HCT116 (cell line): ENCODE measurements around the gene KPNA1. TPM values are rescaled to one million over a fixed set of nuclear protein-coding genes. Genes with fewer than 3 reads are reported as not detected.

ENCODE experiments used
- ATAC-seq: fragments of 200-7000 bp; cut with Tn5 transposase; 2 replicates; pipeline ENCODE4 v1.9.1; 2020; ENCODE audit warnings: mild to moderate bottlenecking, moderate library complexity
- BruUV-seq: library from RNA; stranded (reverse); fragments of 400-500 nt; replicated peaks from 2 replicates; lab custom pipeline; 2021; lab: Mats Ljungman, UMichigan
- CTCF ChIA-PET: fragments of 300-600 bp; sonication (Branson Sonifier 250); formaldehyde crosslinking; loops from one replicate; lab custom pipeline; 2021; ENCODE audit warnings: antibody characterized with exemption; lab: Charles Lee
- POLR2A ChIA-PET: fragments of 300-600, 350-600 bp; sonication (Branson Sonifier 250); formaldehyde crosslinking; loops from one replicate; lab custom pipeline; 2021; ENCODE audit warnings: antibody characterized with exemption; lab: Charles Lee
- RAD21 ChIA-PET, 2 experiments: fragments of 300-600 bp; sonication (Branson Sonifier 250); formaldehyde crosslinking; loops; one replicate each; lab custom pipeline; 2023; ENCODE audit warnings: low total read pairs in 2 of 2; ENCODE audit not compliant: uncharacterized antibody in 2 of 2, unreplicated experiment in 2 of 2, low non-redundant PET in 1 of 2; lab: Charles Lee
- DNase-seq: peaks from one replicate; pipeline ENCODE4 v3.0.0-alpha.2; 2010; ENCODE audit warnings: low read depth, low spot score
- H2AFZ ChIP-seq: fragments of 200-600 bp; shearing (Covaris generic), sonication (generic); 2 replicates; pipeline ENCODE4 v1.6.1; 2017; ENCODE audit warnings: low read depth, mixed run types, mixed read lengths, antibody characterized with exemption, low read length; ENCODE audit not compliant: poor library complexity, severe bottlenecking
- H3K27ac ChIP-seq: 2 replicates; pipeline ENCODE4 v1.5.1; 2012; ENCODE audit warnings: low read depth, low read length
- H3K27me3 ChIP-seq: fragments of 200-600 bp; sonication (generic); 2 replicates; pipeline ENCODE4 v1.6.1; 2016; ENCODE audit warnings: mixed run types, low read length, mixed read lengths; ENCODE audit not compliant: insufficient read depth
- H3K36me3 ChIP-seq, 2 experiments: fragments of 200-500 bp in 1 of 2; fragments of 200-600 bp in 1 of 2; sonication (Bioruptor generic) in 1 of 2; sonication (generic) in 1 of 2; 2 replicates each; pipeline versions ENCODE4 v1.5.1 to v1.6.1; 2014 to 2016; ENCODE audit warnings: low read length in 2 of 2, inconsistent platforms in 1 of 2, mixed read lengths in 1 of 2, mixed run types in 1 of 2; ENCODE audit not compliant: insufficient read depth in 2 of 2, control insufficient read depth in 1 of 2
- H3K4me1 ChIP-seq, 2 experiments: fragments of 200-600 bp in 1 of 2; sonication (generic) in 1 of 2; 2 replicates each; pipeline versions ENCODE4 v1.5.1 to v1.6.1; 2012 to 2017; ENCODE audit warnings: low read length in 2 of 2, inconsistent platforms in 1 of 2, mild to moderate bottlenecking in 1 of 2, mixed read lengths in 1 of 2, mixed run types in 1 of 2, moderate library complexity in 1 of 2; ENCODE audit not compliant: insufficient read depth in 2 of 2, control insufficient read depth in 1 of 2
- H3K4me2 ChIP-seq: fragments of 200-600 bp; sonication (generic); 2 replicates; pipeline ENCODE4 v1.6.1; 2017; ENCODE audit warnings: mixed run types, low read length, mixed read lengths
- H3K4me3 ChIP-seq, 2 experiments: fragments of 200-600 bp in 1 of 2; sonication (generic) in 1 of 2; replicated peaks in 1 of 2; 2 replicates each; pipeline ENCODE4 v1.5.1; 2011 to 2016; ENCODE audit warnings: low read length in 2 of 2, control low read depth in 1 of 2, low read depth in 1 of 2, mild to moderate bottlenecking in 1 of 2, mixed read lengths in 1 of 2, mixed run types in 1 of 2
- H3K79me2 ChIP-seq: fragments of 200-600 bp; sonication (generic); 2 replicates; pipeline ENCODE4 v1.6.1; 2017; ENCODE audit warnings: mild to moderate bottlenecking, mixed run types, low read length, moderate library complexity, mixed read lengths; ENCODE audit not compliant: insufficient read depth
- H3K9ac ChIP-seq: fragments of 200-600 bp; sonication (generic); 2 replicates; pipeline ENCODE4 v1.6.1; 2016; ENCODE audit warnings: low read length, mixed read lengths
- H3K9me2 ChIP-seq: fragments of 200-600 bp; sonication (generic), shearing (Covaris generic); 2 replicates; pipeline ENCODE4 v1.6.1; 2017; ENCODE audit warnings: mixed run types, mild to moderate bottlenecking, moderate library complexity; ENCODE audit not compliant: insufficient read depth
- H3K9me3 ChIP-seq, 2 experiments: fragments of 200-500 bp in 1 of 2; fragments of 200-600 bp in 1 of 2; sonication (Bioruptor generic) in 1 of 2; sonication (generic) in 1 of 2; 2 replicates each; pipeline ENCODE4 v1.6.1; 2014 to 2017; ENCODE audit warnings: low read length in 2 of 2, mixed read lengths in 2 of 2, inconsistent platforms in 1 of 2, low read depth in 1 of 2, mild to moderate bottlenecking in 1 of 2, mixed run types in 1 of 2, moderate library complexity in 1 of 2; ENCODE audit not compliant: control insufficient read depth in 1 of 2, insufficient read depth in 1 of 2
- H4K20me1 ChIP-seq: fragments of 200-600 bp; sonication (generic), shearing (Covaris generic); 2 replicates; pipeline ENCODE4 v1.6.1; 2017; ENCODE audit warnings: mixed run types, mild to moderate bottlenecking, moderate library complexity; ENCODE audit not compliant: insufficient read depth
- EGR1 ChIP-seq: IDR thresholded peaks from 2 replicates; pipeline ENCODE4 v1.6.1; 2012; ENCODE audit warnings: low read depth
- EZH2phosphoT487 ChIP-seq: fragments of 200-600 bp; IDR thresholded peaks from 2 replicates; pipeline ENCODE4 v1.6.1; 2018; ENCODE audit warnings: antibody characterized with exemption, borderline replicate concordance
- FOSL1 ChIP-seq: IDR thresholded peaks from 2 replicates; pipeline ENCODE4 v1.6.1; 2012; ENCODE audit warnings: low read depth
- POLR2A ChIP-seq: IDR thresholded peaks from 2 replicates; pipeline ENCODE4 v1.7.0; 2011; ENCODE audit warnings: borderline replicate concordance; ENCODE audit not compliant: insufficient read depth, insufficient read length; ENCODE audit errors: extremely low read depth
- POLR2AphosphoS5 ChIP-seq: IDR thresholded peaks from 2 replicates; pipeline ENCODE4 v1.6.1; 2011; ENCODE audit warnings: mild to moderate bottlenecking, low read depth, low read length, moderate library complexity
- RAD21 ChIP-seq: IDR thresholded peaks from 2 replicates; pipeline ENCODE4 v1.6.1; 2012; ENCODE audit warnings: low read depth, mild to moderate bottlenecking
- SIN3A ChIP-seq: IDR thresholded peaks from 2 replicates; pipeline ENCODE4 v1.6.1; 2012; ENCODE audit warnings: low read depth
- SP1 ChIP-seq: IDR thresholded peaks from 2 replicates; pipeline ENCODE4 v1.6.1; 2012; ENCODE audit warnings: low read depth
- TCF7L2 ChIP-seq: IDR thresholded peaks from 2 replicates; pipeline ENCODE4 v1.7.0; 2011; ENCODE audit warnings: borderline replicate concordance, inconsistent platforms; ENCODE audit not compliant: insufficient read depth, insufficient read length; ENCODE audit errors: extremely low read depth
- ZFX ChIP-seq: fragments of 450-650 bp; IDR thresholded peaks from 2 replicates; pipeline ENCODE4 v1.6.1; 2017
- ZNF274 ChIP-seq: fragments of 200-500 bp; sonication (Bioruptor generic); IDR thresholded peaks from 2 replicates; pipeline ENCODE4 v1.6.1; 2014; ENCODE audit warnings: mild to moderate bottlenecking, low read depth, low read length, inconsistent platforms
- intact Hi-C: fragments of 100-400 bp; cut with micrococcal nuclease; formaldehyde crosslinking; loops from 2 replicates; pipeline ENCODE4 v1.10.0; 2022
- total RNA-seq: library from RNA; stranded (reverse); gene quantifications from one replicate; pipeline ENCODE4 v1.2.1, GENCODE V29; 2021; ENCODE audit not compliant: unreplicated experiment
- TF ChIP-seq, protein P1 (sequence below): IDR thresholded peaks from 2 replicates; pipeline ENCODE4 v1.6.1; 2012; ENCODE audit warnings: low read depth

KPNA1 gene
- total RNA-seq, 1 experiment from 2014 or later: 73.4 TPM

DNA sequence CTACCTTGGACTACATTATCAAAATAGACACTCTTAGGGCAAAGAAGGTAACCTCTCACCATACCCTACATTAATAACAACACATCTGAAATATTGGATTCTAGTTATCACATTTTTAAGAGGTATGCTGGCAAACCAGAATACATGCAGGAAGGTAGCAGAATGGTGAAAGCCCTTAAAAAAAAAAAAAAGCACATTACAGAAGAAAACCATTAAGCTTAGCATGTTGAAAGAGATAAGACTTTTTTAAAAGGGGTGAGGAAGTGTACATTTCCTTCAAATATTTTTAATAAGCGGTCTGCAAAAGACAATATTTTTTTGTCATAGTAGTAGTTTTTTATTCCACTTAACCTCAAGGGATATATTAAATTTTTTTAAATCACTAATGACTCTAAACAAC is 52.3 kb downstream of the KPNA1 start (continued):
- TF ChIP-seq SIN3A: no peak

DNA sequence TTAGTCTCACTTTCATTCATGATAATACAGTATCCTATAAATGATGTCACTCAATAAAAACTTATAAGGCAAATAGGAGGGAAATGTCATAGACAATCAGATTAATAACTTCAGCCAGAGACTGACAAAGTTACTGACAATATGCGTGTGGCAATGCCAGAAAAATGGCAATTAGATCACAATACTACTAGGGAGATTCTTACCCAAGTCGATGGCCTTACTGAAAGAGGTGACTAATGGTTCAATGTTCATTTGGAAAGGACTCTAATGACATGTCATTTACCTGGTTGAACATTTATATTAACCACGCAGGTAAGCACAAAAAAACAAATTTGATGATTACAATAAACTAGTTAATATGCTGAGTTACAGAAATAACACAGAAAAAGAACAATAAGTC is 52.9 kb downstream of the KPNA1 start:
- DNase-seq (no peak), ATAC-seq (no peak)
- Histone ChIP-seq H3K4me2 (no peak overlapping the region), H3K9me2 (no peaks in the 10 kb centered on the region), H3K9me3 (no peaks in the 10 kb centered on the region), H3K27ac (no peak overlapping the region), H3K4me1 (no peaks in the 10 kb centered on the region), H3K4me3 (no peak overlapping the region), H3K9ac (no peak overlapping the region), H3K36me3 (peaks cover 9 to 22% of the 10 kb centered on the region in 2 experiments), H4K20me1 (no peaks in the 10 kb centered on the region; the same call in 1 of the 2 replicates), H3K27me3 (no peaks in the 10 kb centered on the region), H2AFZ (no peak overlapping the region), H3K79me2 (peaks cover 14% of the 10 kb centered on the region; the same call in 1 of the 2 replicates)
- POLR2A ChIA-PET: no interaction called here
- intact Hi-C loops: no loop called here
- BruUV-seq: no TSS peak
- CTCF ChIA-PET: no interaction called here
- RAD21 ChIA-PET: no interaction called here
- no peak for TF ChIP-seq RAD21
- no peak for TF ChIP-seq POLR2A
- no peak for TF ChIP-seq ZNF274
- TF ChIP-seq EZH2phosphoT487: no peak
- no peak for TF ChIP-seq SP1
- TF ChIP-seq EGR1: no peak
- TF ChIP-seq SIN3A: no peak
- no peak for TF ChIP-seq TCF7L2
- TF ChIP-seq ZFX: no peak
- TF ChIP-seq FOSL1: no peak
- TF ChIP-seq, protein P1, sequence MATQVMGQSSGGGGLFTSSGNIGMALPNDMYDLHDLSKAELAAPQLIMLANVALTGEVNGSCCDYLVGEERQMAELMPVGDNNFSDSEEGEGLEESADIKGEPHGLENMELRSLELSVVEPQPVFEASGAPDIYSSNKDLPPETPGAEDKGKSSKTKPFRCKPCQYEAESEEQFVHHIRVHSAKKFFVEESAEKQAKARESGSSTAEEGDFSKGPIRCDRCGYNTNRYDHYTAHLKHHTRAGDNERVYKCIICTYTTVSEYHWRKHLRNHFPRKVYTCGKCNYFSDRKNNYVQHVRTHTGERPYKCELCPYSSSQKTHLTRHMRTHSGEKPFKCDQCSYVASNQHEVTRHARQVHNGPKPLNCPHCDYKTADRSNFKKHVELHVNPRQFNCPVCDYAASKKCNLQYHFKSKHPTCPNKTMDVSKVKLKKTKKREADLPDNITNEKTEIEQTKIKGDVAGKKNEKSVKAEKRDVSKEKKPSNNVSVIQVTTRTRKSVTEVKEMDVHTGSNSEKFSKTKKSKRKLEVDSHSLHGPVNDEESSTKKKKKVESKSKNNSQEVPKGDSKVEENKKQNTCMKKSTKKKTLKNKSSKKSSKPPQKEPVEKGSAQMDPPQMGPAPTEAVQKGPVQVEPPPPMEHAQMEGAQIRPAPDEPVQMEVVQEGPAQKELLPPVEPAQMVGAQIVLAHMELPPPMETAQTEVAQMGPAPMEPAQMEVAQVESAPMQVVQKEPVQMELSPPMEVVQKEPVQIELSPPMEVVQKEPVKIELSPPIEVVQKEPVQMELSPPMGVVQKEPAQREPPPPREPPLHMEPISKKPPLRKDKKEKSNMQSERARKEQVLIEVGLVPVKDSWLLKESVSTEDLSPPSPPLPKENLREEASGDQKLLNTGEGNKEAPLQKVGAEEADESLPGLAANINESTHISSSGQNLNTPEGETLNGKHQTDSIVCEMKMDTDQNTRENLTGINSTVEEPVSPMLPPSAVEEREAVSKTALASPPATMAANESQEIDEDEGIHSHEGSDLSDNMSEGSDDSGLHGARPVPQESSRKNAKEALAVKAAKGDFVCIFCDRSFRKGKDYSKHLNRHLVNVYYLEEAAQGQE: no peak
- no peak for TF ChIP-seq POLR2AphosphoS5
